GM12875 (cell line): Measurements from ENCODE around the gene BUB1B.

ENCODE experiments used
- H3K4me3 ChIP-seq: one replicate; pipeline ENCODE4 v1.5.1; 2011; ENCODE audit warnings: low read depth, low read length, control low read depth
- CTCF ChIP-seq: IDR thresholded peaks from 2 replicates; pipeline ENCODE4 v1.5.1; 2011; ENCODE audit warnings: low read depth, mild to moderate bottlenecking, control low read depth, inconsistent platforms, low read length, moderate library complexity, borderline replicate concordance; ENCODE audit not compliant: insufficient read depth

Gene BUB1B

GRCh38 chr15:40182358-40183029, 21.6 kb downstream of the BUB1B start:
- no peak for TF ChIP-seq CTCF
- H3K4me3 ChIP-seq = no peak overlapping the region

GRCh38 chr15:40183636-40184463, 23.0 kb downstream of the BUB1B start:
- H3K4me3 ChIP-seq = no peak overlapping the region
- no peak for TF ChIP-seq CTCF

GRCh38 chr15:40190591-40190990, 29.7 kb downstream of the BUB1B start:
- no peak for TF ChIP-seq CTCF

GRCh38 chr15:40192942-40193341, 32.1 kb downstream of the BUB1B start:
- no peak for TF ChIP-seq CTCF
- no peak overlapping the region for H3K4me3 ChIP-seq

More at GRCh38 chr15:40190591-40190990, 29.7 kb downstream of the BUB1B start:
- H3K4me3 ChIP-seq = no peak overlapping the region

- H3K4me3 ChIP-seq = no peak overlapping the region
- TF ChIP-seq CTCF = no peak
Measured at GRCh38 chr15:40197434-40197833, 36.6 kb downstream of the BUB1B start.

- no peak for TF ChIP-seq CTCF
- H3K4me3 ChIP-seq = no peak overlapping the region
Measured at GRCh38 chr15:40198355-40199085, 37.7 kb downstream of the BUB1B start.

GRCh38 chr15:40204100-40204499, 43.2 kb downstream of the BUB1B start:
- no peak for TF ChIP-seq CTCF

More at GRCh38 chr15:40204100-40204499, 43.2 kb downstream of the BUB1B start:
- H3K4me3 ChIP-seq = no peak overlapping the region
